Kidney (tissue), 14 donors: ENCODE data around the gene TMSB4X. TPM values are rescaled to one million over a fixed set of nuclear protein-coding genes. Genes with fewer than 3 reads are reported as not detected.

Experiments
- DNase-seq, 5 donors: peaks; one replicate each; pipeline ENCODE4 v3.0.0-alpha.2; 2013 to 2020
- FAIRE-seq: peaks from 2 replicates; lab custom pipeline; 2012; peaks lifted over from hg19 to GRCh38; lab: Jason Lieb, UNC
- H3K27ac ChIP-seq, 2 donors: one replicate each; pipeline ENCODE4 v1.7.0; 2013; ENCODE audit warnings: low read depth in 2 of 2, low read length in 2 of 2, inconsistent platforms in 1 of 2
- H3K27me3 ChIP-seq: one replicate; pipeline ENCODE4 v1.7.1; 2013; ENCODE audit warnings: low read length, inconsistent platforms; ENCODE audit not compliant: control insufficient read depth, insufficient read depth
- H3K36me3 ChIP-seq, 3 donors: one replicate each; pipeline versions ENCODE4 v1.7.0 to v1.7.1; 2013; ENCODE audit warnings: low read length in 3 of 3, control low read depth in 1 of 3, inconsistent platforms in 1 of 3; ENCODE audit not compliant: insufficient read depth in 3 of 3, control insufficient read depth in 2 of 3
- H3K4me1 ChIP-seq, 3 donors: one replicate each; pipeline versions ENCODE4 v1.7.0 to v1.7.1; 2013; ENCODE audit warnings: low read length in 3 of 3, inconsistent platforms in 1 of 3, low read depth in 1 of 3; ENCODE audit not compliant: control insufficient read depth in 2 of 3, insufficient read depth in 2 of 3
- H3K4me3 ChIP-seq, 3 donors: one replicate each; pipeline versions ENCODE4 v1.7.0 to v1.8.1; 2013; ENCODE audit warnings: low read length in 3 of 3, control low read depth in 1 of 3, inconsistent platforms in 1 of 3
- H3K9ac ChIP-seq, 3 donors: one replicate each; pipeline versions ENCODE4 v1.7.0 to v1.7.1; 2013; ENCODE audit warnings: low read length in 3 of 3, control low read depth in 1 of 3, inconsistent platforms in 1 of 3
- H3K9me3 ChIP-seq, 3 donors: one replicate each; pipeline versions ENCODE4 v1.7.0 to v1.7.1; 2013; ENCODE audit warnings: low read length in 3 of 3, control low read depth in 1 of 3, inconsistent platforms in 1 of 3; ENCODE audit not compliant: control insufficient read depth in 2 of 3, insufficient read depth in 1 of 3
- intact Hi-C: fragments of 100-400 bp; cut with DNase I; formaldehyde crosslinking; loops from one replicate; pipeline ENCODE4 v1.11.1; 2022
- polyA plus RNA-seq: library from polyadenylated mRNA; stranded (reverse); fragments of 350-450 nt; fragmentation: Illumina TruSeq; extraction: RNeasy Lipid Tissue Mini Kit (QIAGEN cat#74804); gene quantifications from one replicate; pipeline ENCODE4 v1.2.3, GENCODE V29; 2014; ENCODE audit warnings: low read depth, low replicate concordance; ENCODE audit not compliant: insufficient read depth
- total RNA-seq: library from RNA; stranded (reverse); fragmentation: NEBNext Ultra II Directional; extraction: Animal tissue kit (Norgen Biotek cat#: 25700); gene quantifications from one replicate; pipeline ENCODE4 v1.2.1, GENCODE V29; 2021
- TF ChIP-seq, protein P1 (sequence below): IDR thresholded peaks from 3 replicates; pipeline ENCODE4 v1.5.1; 2012; ENCODE audit warnings: mild to moderate bottlenecking, moderate library complexity, borderline replicate concordance; ENCODE audit not compliant: insufficient read depth; ENCODE audit errors: extremely low read depth
- donor health status: control.
- donor health status: control.
- donor health status: control.
- donor health status: control.
- donor health status: control.
- donor health status: DM: yes; HTN: yes; CAD: no.
- donor health status: Normal renal cell carcinoma (clear cell type).

The TMSB4X gene
- total and polyA plus RNA-seq, 2 donors from 2014 or later, result 2,421 to 3,432 TPM

DNA sequence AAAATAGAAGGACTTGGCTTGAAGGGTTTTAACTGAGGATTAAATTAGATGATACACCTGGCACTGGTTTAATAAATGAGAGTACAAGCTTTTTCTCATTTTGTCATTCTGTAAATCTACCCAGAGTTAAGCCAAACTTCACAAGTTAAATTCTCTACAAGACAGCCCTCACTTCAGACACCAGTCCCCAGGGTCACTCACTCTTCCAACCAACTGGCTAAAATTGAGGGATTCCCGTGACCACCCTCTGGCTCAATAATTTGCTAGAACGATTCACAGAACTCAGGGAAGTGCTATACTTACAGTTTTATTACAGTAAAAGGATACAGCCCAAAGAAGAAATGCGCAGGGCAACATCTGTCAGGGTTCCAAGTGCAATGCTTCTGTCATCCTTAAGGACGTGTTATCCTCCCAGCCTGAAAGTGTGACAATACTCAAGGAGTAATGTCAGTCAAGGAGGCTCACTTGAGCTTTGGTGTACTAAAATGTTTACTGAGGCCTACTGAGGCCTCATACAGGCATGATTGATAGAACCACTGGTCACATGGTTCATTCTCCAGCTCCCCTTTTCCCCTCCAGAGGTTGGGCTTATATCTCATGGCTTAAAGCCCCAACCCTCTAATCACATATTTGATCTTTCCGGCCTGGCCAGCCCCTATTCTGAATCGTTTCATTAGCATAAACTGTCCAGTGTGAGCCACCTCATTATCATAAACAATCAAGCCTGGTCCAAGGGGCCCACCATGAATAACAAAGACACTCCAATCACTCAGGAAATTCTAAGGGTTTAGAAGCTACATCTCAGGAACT, 9.6 kb upstream of the TMSB4X start:
- Histone ChIP-seq H3K4me3 (no peak overlapping the region), H3K9me3 (no peaks in the 10 kb centered on the region), H3K27ac (no peak overlapping the region), H3K27me3 (no peaks in the 10 kb centered on the region), H3K9ac (no peak overlapping the region), H3K36me3 (no peaks in the 10 kb centered on the region), H3K4me1 (no peaks in the 10 kb centered on the region)
- DNase-seq (no peak), FAIRE-seq (no peak)
- TF ChIP-seq, protein P1, sequence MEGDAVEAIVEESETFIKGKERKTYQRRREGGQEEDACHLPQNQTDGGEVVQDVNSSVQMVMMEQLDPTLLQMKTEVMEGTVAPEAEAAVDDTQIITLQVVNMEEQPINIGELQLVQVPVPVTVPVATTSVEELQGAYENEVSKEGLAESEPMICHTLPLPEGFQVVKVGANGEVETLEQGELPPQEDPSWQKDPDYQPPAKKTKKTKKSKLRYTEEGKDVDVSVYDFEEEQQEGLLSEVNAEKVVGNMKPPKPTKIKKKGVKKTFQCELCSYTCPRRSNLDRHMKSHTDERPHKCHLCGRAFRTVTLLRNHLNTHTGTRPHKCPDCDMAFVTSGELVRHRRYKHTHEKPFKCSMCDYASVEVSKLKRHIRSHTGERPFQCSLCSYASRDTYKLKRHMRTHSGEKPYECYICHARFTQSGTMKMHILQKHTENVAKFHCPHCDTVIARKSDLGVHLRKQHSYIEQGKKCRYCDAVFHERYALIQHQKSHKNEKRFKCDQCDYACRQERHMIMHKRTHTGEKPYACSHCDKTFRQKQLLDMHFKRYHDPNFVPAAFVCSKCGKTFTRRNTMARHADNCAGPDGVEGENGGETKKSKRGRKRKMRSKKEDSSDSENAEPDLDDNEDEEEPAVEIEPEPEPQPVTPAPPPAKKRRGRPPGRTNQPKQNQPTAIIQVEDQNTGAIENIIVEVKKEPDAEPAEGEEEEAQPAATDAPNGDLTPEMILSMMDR, result no peak
- intact Hi-C loops, result no loop called here

DNA sequence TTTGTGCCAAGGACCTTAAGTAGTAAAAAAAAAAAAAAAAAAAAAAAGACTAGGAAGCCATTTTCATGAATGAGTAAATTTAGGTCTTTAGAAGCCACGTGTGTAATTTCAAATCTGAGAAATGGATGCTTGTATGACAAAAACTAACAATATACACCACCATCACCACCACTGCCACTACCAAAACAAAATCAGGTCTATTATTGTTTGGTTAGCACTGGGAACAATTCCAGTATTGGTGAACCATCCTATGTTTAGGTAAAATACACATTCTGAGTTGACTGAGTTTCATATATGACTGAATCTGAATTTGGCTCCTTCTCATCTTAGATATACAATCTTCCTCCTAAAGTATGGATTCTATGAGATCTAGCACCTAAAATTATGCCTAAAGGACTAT, 8.8 kb upstream of the TMSB4X start:
- no peak overlapping the region for H3K9ac ChIP-seq
- H3K4me3 ChIP-seq, result no peak overlapping the region
- no peak overlapping the region for H3K27ac ChIP-seq
- H3K27me3 ChIP-seq, result no peaks in the 10 kb centered on the region
- no peaks in the 10 kb centered on the region for H3K4me1 ChIP-seq
- FAIRE-seq (no peak), DNase-seq (no peak)
- intact Hi-C loops, result no loop called here
- H3K36me3 ChIP-seq, result no peaks in the 10 kb centered on the region
- TF ChIP-seq, protein P1, result no peak
- no peaks in the 10 kb centered on the region for H3K9me3 ChIP-seq

DNA sequence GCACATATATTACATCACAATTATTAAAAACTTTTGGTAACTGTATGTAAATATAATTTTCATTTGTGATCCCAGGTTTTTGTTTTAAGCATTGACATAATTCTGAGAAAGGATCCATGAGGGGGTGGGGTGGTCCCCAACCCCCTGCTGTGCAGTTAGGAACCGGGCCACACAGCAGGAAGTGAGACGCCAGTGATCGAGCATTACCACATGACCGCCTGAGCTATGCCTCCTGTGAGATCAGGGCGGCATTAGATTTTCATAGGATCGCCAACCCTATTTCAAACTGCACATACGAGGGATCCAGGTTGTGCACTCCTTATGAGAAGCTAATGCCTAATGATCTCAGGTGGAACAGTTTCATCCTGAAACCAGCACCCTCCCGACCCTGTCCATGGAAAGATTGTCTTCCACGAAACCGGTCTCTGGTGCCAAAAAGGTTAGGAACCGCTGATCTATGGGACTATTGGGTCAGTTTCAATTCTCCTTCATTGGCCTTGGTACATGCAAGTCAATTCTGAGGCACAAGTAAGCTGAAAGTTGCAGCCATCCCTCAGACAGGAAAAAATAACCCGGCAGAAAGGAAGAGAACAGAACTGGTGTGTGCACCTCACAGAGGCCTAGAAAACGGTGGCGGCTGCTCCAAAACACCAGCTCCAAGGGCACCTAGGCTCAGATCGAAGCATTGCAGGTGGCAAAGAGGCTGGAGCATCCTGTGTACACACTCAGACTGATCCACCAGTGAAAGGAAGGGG, 7.0 kb upstream of the TMSB4X start:
- Histone ChIP-seq H3K27me3 (no peaks in the 10 kb centered on the region), H3K27ac (no peak overlapping the region), H3K9ac (no peak overlapping the region), H3K9me3 (no peaks in the 10 kb centered on the region), H3K4me3 (no peak overlapping the region), H3K36me3 (no peaks in the 10 kb centered on the region), H3K4me1 (no peaks in the 10 kb centered on the region)
- intact Hi-C loops, result no loop called here
- no peak for DNase-seq
- FAIRE-seq, result no peak
- TF ChIP-seq, protein P1, result no peak
